Astrocyte (in vitro differentiated cells and primary cell): ENCODE results near the gene SND1. TPM values are rescaled to one million over a fixed set of nuclear protein-coding genes. Genes with fewer than 3 reads are reported as not detected.

Experiments used
- DNase-seq: peaks from one replicate; pipeline ENCODE4 v3.0.0-alpha.2; 2010; ENCODE audit warnings: low read depth
- FAIRE-seq: peaks from 2 replicates; lab custom pipeline; 2011; peaks lifted over from hg19 to GRCh38; lab: Jason Lieb, UNC
- H2AFZ ChIP-seq: 2 replicates; pipeline ENCODE4 v1.6.0; 2012; ENCODE audit warnings: low read depth, low read length, inconsistent platforms
- H3K27ac ChIP-seq: 2 replicates; pipeline ENCODE4 v1.5.1; 2011; ENCODE audit warnings: low read depth, low read length, inconsistent platforms
- H3K27me3 ChIP-seq: 2 replicates; pipeline ENCODE4 v1.6.0; 2011; ENCODE audit warnings: low read length, inconsistent platforms; ENCODE audit not compliant: insufficient read depth
- H3K36me3 ChIP-seq: 2 replicates; pipeline ENCODE4 v1.5.1; 2011; ENCODE audit warnings: low read length, inconsistent platforms; ENCODE audit not compliant: insufficient read depth
- H3K4me1 ChIP-seq: 2 replicates; pipeline ENCODE4 v1.5.1; 2011; ENCODE audit warnings: low read length, inconsistent platforms; ENCODE audit not compliant: insufficient read depth
- H3K4me2 ChIP-seq: 2 replicates; pipeline ENCODE4 v1.6.0; 2012; ENCODE audit warnings: low read length, inconsistent platforms
- H3K4me3 ChIP-seq: 2 replicates; pipeline ENCODE4 v1.5.1; 2011; ENCODE audit warnings: low read depth, mild to moderate bottlenecking, low read length, inconsistent platforms; ENCODE audit not compliant: insufficient read depth
- H3K79me2 ChIP-seq: 2 replicates; pipeline ENCODE4 v1.6.0; 2012; ENCODE audit warnings: mild to moderate bottlenecking, low read length, inconsistent platforms; ENCODE audit not compliant: insufficient read depth
- H3K9ac ChIP-seq: 2 replicates; pipeline ENCODE4 v1.6.0; 2012; ENCODE audit warnings: mild to moderate bottlenecking, low read length, inconsistent platforms
- H3K9me3 ChIP-seq: 2 replicates; pipeline ENCODE4 v1.5.1; 2012; ENCODE audit warnings: low read depth, mild to moderate bottlenecking, low read length, inconsistent platforms; ENCODE audit not compliant: insufficient read depth
- H4K20me1 ChIP-seq: 2 replicates; pipeline ENCODE4 v1.6.0; 2012; ENCODE audit warnings: low read length, inconsistent platforms; ENCODE audit not compliant: insufficient read depth
- H3K27ac Mint-ChIP-seq: one replicate; pipeline ENCODE4 v1.8.0; 2021; ENCODE audit warnings: mild to moderate bottlenecking, mixed read lengths; ENCODE audit not compliant: unreplicated experiment
- H3K27me3 Mint-ChIP-seq: one replicate; pipeline ENCODE4 v1.8.0; 2021; ENCODE audit warnings: low read depth, mixed read lengths; ENCODE audit not compliant: unreplicated experiment
- H3K36me3 Mint-ChIP-seq: one replicate; pipeline ENCODE4 v1.8.0; 2021; ENCODE audit warnings: low read depth, mixed read lengths; ENCODE audit not compliant: unreplicated experiment
- H3K4me1 Mint-ChIP-seq: one replicate; pipeline ENCODE4 v1.8.0; 2021; ENCODE audit warnings: low read depth, mixed read lengths; ENCODE audit not compliant: unreplicated experiment
- H3K4me3 Mint-ChIP-seq: one replicate; pipeline ENCODE4 v1.8.0; 2021; ENCODE audit warnings: mild to moderate bottlenecking, moderate library complexity, mixed read lengths; ENCODE audit not compliant: unreplicated experiment
- H3K9me3 Mint-ChIP-seq: one replicate; pipeline ENCODE4 v1.8.0; 2021; ENCODE audit warnings: mild to moderate bottlenecking, mixed read lengths; ENCODE audit not compliant: unreplicated experiment
- EZH2 ChIP-seq: IDR thresholded peaks from 2 replicates; pipeline ENCODE4 v1.6.1; 2012; ENCODE audit warnings: mild to moderate bottlenecking, low read length, inconsistent platforms; ENCODE audit not compliant: insufficient read depth
- total RNA-seq: library from RNA; stranded (reverse); gene quantifications from 2 replicates; pipeline ENCODE4 v1.2.1, GENCODE V29; 2021
- TF ChIP-seq, protein P1 (sequence below): IDR thresholded peaks from 2 replicates; pipeline ENCODE4 v1.5.1; 2011; ENCODE audit warnings: low read depth, mild to moderate bottlenecking, inconsistent platforms, low read length, moderate library complexity; ENCODE audit not compliant: insufficient read depth

Gene SND1
- total RNA-seq, 1 donor from 2014 or later = 267 TPM

DNA sequence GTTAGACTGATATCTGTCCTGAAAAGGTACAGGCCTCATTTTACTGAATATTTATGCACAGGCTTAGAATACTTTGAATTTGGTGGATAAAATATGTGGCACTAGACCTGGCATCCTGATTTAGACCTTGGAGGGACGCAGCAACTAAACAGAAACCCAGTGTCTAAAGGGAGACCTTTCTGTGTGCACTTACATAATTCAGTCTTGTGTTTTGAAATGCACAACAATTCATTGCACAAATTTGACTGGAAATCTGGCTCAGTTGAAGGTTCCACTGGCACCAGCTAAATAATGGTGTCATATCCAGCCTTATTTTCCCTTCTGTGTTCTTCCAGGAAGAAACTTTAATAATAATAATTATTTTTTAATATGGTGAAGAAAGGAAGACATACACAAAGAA is 142.1 kb downstream of the SND1 start:
- Mint-ChIP-seq H3K9me3 (no peaks in the 10 kb centered on the region), H3K36me3 (peaks cover 7% of the 10 kb centered on the region), H3K4me3 (no peak overlapping the region), H3K27ac (no peak overlapping the region), H3K27me3 (no peaks in the 10 kb centered on the region), H3K4me1 (peaks cover 61% of the 10 kb centered on the region)
- Histone ChIP-seq H4K20me1 (peaks cover 92% of the 10 kb centered on the region), H3K27ac (no peak overlapping the region), H3K9ac (no peak overlapping the region), H3K9me3 (no peaks in the 10 kb centered on the region), H3K4me2 (no peak overlapping the region), H3K36me3 (no peaks in the 10 kb centered on the region), H3K27me3 (no peaks in the 10 kb centered on the region), H3K4me1 (no peaks in the 10 kb centered on the region), H3K4me3 (no peak overlapping the region), H2AFZ (no peak overlapping the region), H3K79me2 (peaks cover 87% of the 10 kb centered on the region)
- TF ChIP-seq, protein P1, sequence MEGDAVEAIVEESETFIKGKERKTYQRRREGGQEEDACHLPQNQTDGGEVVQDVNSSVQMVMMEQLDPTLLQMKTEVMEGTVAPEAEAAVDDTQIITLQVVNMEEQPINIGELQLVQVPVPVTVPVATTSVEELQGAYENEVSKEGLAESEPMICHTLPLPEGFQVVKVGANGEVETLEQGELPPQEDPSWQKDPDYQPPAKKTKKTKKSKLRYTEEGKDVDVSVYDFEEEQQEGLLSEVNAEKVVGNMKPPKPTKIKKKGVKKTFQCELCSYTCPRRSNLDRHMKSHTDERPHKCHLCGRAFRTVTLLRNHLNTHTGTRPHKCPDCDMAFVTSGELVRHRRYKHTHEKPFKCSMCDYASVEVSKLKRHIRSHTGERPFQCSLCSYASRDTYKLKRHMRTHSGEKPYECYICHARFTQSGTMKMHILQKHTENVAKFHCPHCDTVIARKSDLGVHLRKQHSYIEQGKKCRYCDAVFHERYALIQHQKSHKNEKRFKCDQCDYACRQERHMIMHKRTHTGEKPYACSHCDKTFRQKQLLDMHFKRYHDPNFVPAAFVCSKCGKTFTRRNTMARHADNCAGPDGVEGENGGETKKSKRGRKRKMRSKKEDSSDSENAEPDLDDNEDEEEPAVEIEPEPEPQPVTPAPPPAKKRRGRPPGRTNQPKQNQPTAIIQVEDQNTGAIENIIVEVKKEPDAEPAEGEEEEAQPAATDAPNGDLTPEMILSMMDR = no peak
- TF ChIP-seq EZH2 = no peak
- DNase-seq = no peak
- no peak for FAIRE-seq

DNA sequence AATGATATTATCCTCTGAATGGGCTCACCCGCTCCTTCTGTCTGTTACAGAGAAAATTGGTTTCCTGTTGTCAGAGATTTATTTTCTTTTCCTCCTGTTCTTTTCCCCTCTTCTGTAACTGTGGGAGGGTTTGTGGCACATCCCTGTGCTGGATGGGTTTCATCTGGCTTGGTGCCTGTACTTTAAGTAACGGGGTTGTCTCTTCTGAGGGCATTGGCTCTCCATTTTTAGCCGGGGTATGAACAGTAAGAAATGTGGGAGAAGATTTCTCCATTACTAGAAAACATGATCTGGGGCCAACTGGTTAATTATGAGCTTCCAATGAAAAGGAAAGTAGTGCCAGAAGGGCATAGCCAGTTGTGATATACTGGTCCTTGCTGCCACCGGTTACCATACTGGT is 142.6 kb downstream of the SND1 start:
- no peak overlapping the region for H2AFZ ChIP-seq
- TF ChIP-seq, protein P1 = no peak
- TF ChIP-seq EZH2 = no peak
- H3K27ac Mint-ChIP-seq = no peak overlapping the region
- no peak overlapping the region for H3K4me3 Mint-ChIP-seq
- H3K4me2 ChIP-seq = no peak overlapping the region
- peaks cover 92% of the 10 kb centered on the region for H4K20me1 ChIP-seq
- no peak overlapping the region for H3K9ac ChIP-seq
- FAIRE-seq (no peak), DNase-seq (no peak)
- no peaks in the 10 kb centered on the region for H3K36me3 ChIP-seq
- no peaks in the 10 kb centered on the region for H3K4me1 ChIP-seq
- H3K27ac ChIP-seq = no peak overlapping the region
- peaks cover 87% of the 10 kb centered on the region for H3K79me2 ChIP-seq
- H3K9me3 Mint-ChIP-seq = no peaks in the 10 kb centered on the region
- H3K4me3 ChIP-seq = no peak overlapping the region
- no peaks in the 10 kb centered on the region for H3K27me3 ChIP-seq
- H3K27me3 Mint-ChIP-seq = no peaks in the 10 kb centered on the region
- H3K9me3 ChIP-seq = no peaks in the 10 kb centered on the region
- H3K4me1 Mint-ChIP-seq = peaks cover 57% of the 10 kb centered on the region
- peaks cover 7% of the 10 kb centered on the region for H3K36me3 Mint-ChIP-seq

DNA sequence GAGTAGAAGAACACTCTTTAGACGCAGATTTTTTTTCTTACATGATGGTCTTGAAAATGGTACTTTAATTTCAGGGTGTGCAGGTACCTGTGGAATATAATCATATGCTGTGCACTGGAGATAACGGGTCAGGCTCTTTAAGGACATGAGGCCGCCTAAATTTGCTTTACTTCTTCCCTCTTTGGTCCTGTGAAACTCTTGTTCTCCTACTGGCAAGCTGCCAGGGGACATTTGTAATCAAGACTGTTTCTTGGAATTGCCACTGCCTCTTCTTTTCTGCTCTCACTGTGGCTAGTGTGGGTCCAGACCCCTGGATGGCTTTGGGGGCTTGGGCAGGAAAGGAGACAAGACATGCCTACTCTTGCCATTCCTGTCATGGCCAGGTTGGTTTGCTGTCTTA is 146.0 kb downstream of the SND1 start:
- Mint-ChIP-seq H3K9me3 (no peaks in the 10 kb centered on the region), H3K4me1 (peaks cover 24% of the 10 kb centered on the region), H3K27me3 (no peaks in the 10 kb centered on the region), H3K4me3 (no peak overlapping the region), H3K27ac (no peak overlapping the region), H3K36me3 (peaks cover 7% of the 10 kb centered on the region)
- Histone ChIP-seq H3K9me3 (no peaks in the 10 kb centered on the region), H3K27ac (no peak overlapping the region), H4K20me1 (peaks cover 89% of the 10 kb centered on the region), H3K9ac (no peak overlapping the region), H3K4me2 (no peak overlapping the region), H2AFZ (no peak overlapping the region), H3K36me3 (no peaks in the 10 kb centered on the region), H3K27me3 (no peaks in the 10 kb centered on the region), H3K4me1 (no peaks in the 10 kb centered on the region), H3K79me2 (peaks cover 90% of the 10 kb centered on the region), H3K4me3 (no peak overlapping the region)
- DNase-seq = no peak
- no peak for FAIRE-seq
- TF ChIP-seq EZH2 = no peak
- TF ChIP-seq, protein P1 = no peak
